Measurements from ENCODE around the gene TRIM28.
A peak's percentile ranks its signal among the peaks of the same experiment; 100 is the strongest.

Gene TRIM28

GRCh38 chr19:58515259-58515658 is 28.6 kb upstream of the TRIM28 start:
- no peak overlapping the region for H3K4me3 ChIP-seq (ENCODE audit: low read depth, low read length)
- no peak for DNase-seq (ENCODE audit: low read depth, low spot score)
- TF ChIP-seq CTCF (IDR thresholded peaks at IDR 0.05; ENCODE audit: low read depth, low read length), result no peak
- in situ Hi-C loops (cut with HindIII; ENCODE audit: low sequenced_read_pairs), result no loop called here

GRCh38 chr19:58516246-58516836 is 27.5 kb upstream of the TRIM28 start:
- DNase-seq (ENCODE audit: low read depth, low spot score), result no peak
- no peak overlapping the region for H3K4me3 ChIP-seq (ENCODE audit: low read depth, low read length)
- in situ Hi-C loops (cut with HindIII; ENCODE audit: low sequenced_read_pairs), result no loop called here
- TF ChIP-seq CTCF (IDR thresholded peaks at IDR 0.05; ENCODE audit: low read depth, low read length), result no peak

- no peak for DNase-seq (ENCODE audit: low read depth, low spot score)
- peak; percentile 0 for TF ChIP-seq CTCF (IDR thresholded peaks at IDR 0.05; ENCODE audit: low read depth, low read length)
- in situ Hi-C loops (cut with HindIII; ENCODE audit: low sequenced_read_pairs), result no loop called here
- H3K4me3 ChIP-seq (ENCODE audit: low read depth, low read length), result no peak overlapping the region
Measured at GRCh38 chr19:58516964-58517833, 26.7 kb upstream of the TRIM28 start.

GRCh38 chr19:58518256-58519086 is 25.4 kb upstream of the TRIM28 start:
- peak overlapping the region; percentile 81 for H3K4me3 ChIP-seq (ENCODE audit: low read depth, low read length)
- no peak for TF ChIP-seq CTCF (IDR thresholded peaks at IDR 0.05; ENCODE audit: low read depth, low read length)
- DNase-seq (ENCODE audit: low read depth, low spot score), result no peak
- in situ Hi-C loops (cut with HindIII; ENCODE audit: low sequenced_read_pairs), result no loop called here

GRCh38 chr19:58519087-58519354 is 24.8 kb upstream of the TRIM28 start:
- TF ChIP-seq CTCF (IDR thresholded peaks at IDR 0.05; ENCODE audit: low read depth, low read length), result peak; percentile 90
- peak overlapping the region; percentile 81 for H3K4me3 ChIP-seq (ENCODE audit: low read depth, low read length)
- DNase-seq (ENCODE audit: low read depth, low spot score), result peak; percentile 77
- in situ Hi-C loops (cut with HindIII; ENCODE audit: low sequenced_read_pairs), result no loop called here

GRCh38 chr19:58519355-58520256 is 24.3 kb upstream of the TRIM28 start, which contains the start of gene ZBTB45:
TSS of gene ZBTB45 (minus strand) at chr19:58519810. CDS start at chr19:58517673, 2,137 bp downstream.
- DNase-seq (ENCODE audit: low read depth, low spot score), result peak; percentile 98
- in situ Hi-C loops (cut with HindIII; ENCODE audit: low sequenced_read_pairs), result no loop called here
- peak; percentile 74 for TF ChIP-seq CTCF (IDR thresholded peaks at IDR 0.05; ENCODE audit: low read depth, low read length)
- H3K4me3 ChIP-seq (ENCODE audit: low read depth, low read length), result peak within 1 kb of the TSS; percentile 81
